Hematopoietic multipotent progenitor cell (in vitro differentiated cells): ENCODE measurements around the gene KIF3B. TPM values are rescaled to one million over a fixed set of nuclear protein-coding genes. Genes with fewer than 3 reads are reported as not detected.
"Not testable (repeated sequence)": the region's sequence is repeated elsewhere in the genome, so short reads cannot be mapped to it uniquely, and the experiment has no call there.

Experiments used
- DNase-seq, 3 donors: peaks; one replicate each; pipeline ENCODE4 v3.0.0-alpha.2; 2011 to 2015; ENCODE audit warnings: low read depth in 2 of 3, low spot score in 2 of 3
- total RNA-seq: library from RNA; depleted of rRNA; stranded (reverse); fragments of >200 nt; gene quantifications from one replicate; pipeline ENCODE4 v1.2.3, GENCODE V29; 2012

KIF3B gene
- total RNA-seq, 1 donor = 5.4 TPM

- no peak for DNase-seq
These were observed 48.5 kb downstream of the KIF3B start for GRCh38 chr20:32325706-32326503.

- no peak for DNase-seq
These were observed 49.0 kb downstream of the KIF3B start for GRCh38 chr20:32326504-32326845.

- no peak for DNase-seq
These were observed 49.7 kb downstream of the KIF3B start for GRCh38 chr20:32327087-32327681.

GRCh38 chr20:32329817-32330554 lies 52.5 kb downstream of the KIF3B start:
- no peak for DNase-seq

- no peak for DNase-seq
These were observed 53.1 kb downstream of the KIF3B start for GRCh38 chr20:32330555-32330897.

GRCh38 chr20:32332614-32333013 lies 55.2 kb downstream of the KIF3B start:
- DNase-seq = no peak

- DNase-seq = no peak
These were observed 55.9 kb downstream of the KIF3B start for GRCh38 chr20:32333181-32333987.

- DNase-seq = peak in 1 of 3 donors; percentile 9
These were observed 56.8 kb downstream of the KIF3B start for GRCh38 chr20:32333988-32334885.

GRCh38 chr20:32336918-32337347 lies 59.5 kb downstream of the KIF3B start:
- DNase-seq = peak in 2 of 3 donors; percentile 36 to 72

- DNase-seq = no peak
These were observed 60.6 kb downstream of the KIF3B start for GRCh38 chr20:32337937-32338661.

- no peak for DNase-seq
These were observed 61.2 kb downstream of the KIF3B start for GRCh38 chr20:32338665-32339064.

- no peak for DNase-seq
These were observed 61.7 kb downstream of the KIF3B start for GRCh38 chr20:32339116-32339515.

- DNase-seq = not testable (repeated sequence)
These were observed 63.6 kb downstream of the KIF3B start for GRCh38 chr20:32341053-32341452.

- no peak for DNase-seq
These were observed 66.0 kb downstream of the KIF3B start for GRCh38 chr20:32343439-32343838.

GRCh38 chr20:32344835-32345506 lies 67.5 kb downstream of the KIF3B start:
- DNase-seq = no peak

GRCh38 chr20:32348207-32348606 lies 70.8 kb downstream of the KIF3B start:
- DNase-seq = no peak

GRCh38 chr20:32350421-32350820 lies 73.0 kb downstream of the KIF3B start:
- no peak for DNase-seq

GRCh38 chr20:32352121-32352720 lies 74.8 kb downstream of the KIF3B start:
- no peak for DNase-seq
